HUES48 (cell line): ENCODE measurements around the gene SPSB1.
A peak's percentile ranks its signal among the peaks of the same experiment; 100 is the strongest.

Experiments
- H3K27ac ChIP-seq: one replicate; pipeline ENCODE4 v1.7.0; 2013; ENCODE audit warnings: low read depth, low read length, inconsistent platforms
- H3K27me3 ChIP-seq: 2 replicates; pipeline ENCODE4 v1.6.1; 2013; ENCODE audit warnings: mild to moderate bottlenecking, low read length; ENCODE audit not compliant: control insufficient read depth, insufficient read depth
- H3K36me3 ChIP-seq: 2 replicates; pipeline ENCODE4 v1.6.1; 2013; ENCODE audit warnings: low read length; ENCODE audit not compliant: control insufficient read depth, insufficient read depth
- H3K4me1 ChIP-seq: 2 replicates; pipeline ENCODE4 v1.6.1; 2013; ENCODE audit warnings: mild to moderate bottlenecking, low read length; ENCODE audit not compliant: control insufficient read depth, insufficient read depth
- H3K4me3 ChIP-seq: 2 replicates; pipeline ENCODE4 v1.5.1; 2013; ENCODE audit warnings: mild to moderate bottlenecking, low read depth, low read length
- H3K9ac ChIP-seq: 2 replicates; pipeline ENCODE4 v1.6.1; 2013; ENCODE audit warnings: mild to moderate bottlenecking, low read depth, low read length, moderate library complexity
- H3K9me3 ChIP-seq: 2 replicates; pipeline ENCODE4 v1.6.1; 2013; ENCODE audit warnings: low read length; ENCODE audit not compliant: control insufficient read depth, insufficient read depth

Gene SPSB1

DNA sequence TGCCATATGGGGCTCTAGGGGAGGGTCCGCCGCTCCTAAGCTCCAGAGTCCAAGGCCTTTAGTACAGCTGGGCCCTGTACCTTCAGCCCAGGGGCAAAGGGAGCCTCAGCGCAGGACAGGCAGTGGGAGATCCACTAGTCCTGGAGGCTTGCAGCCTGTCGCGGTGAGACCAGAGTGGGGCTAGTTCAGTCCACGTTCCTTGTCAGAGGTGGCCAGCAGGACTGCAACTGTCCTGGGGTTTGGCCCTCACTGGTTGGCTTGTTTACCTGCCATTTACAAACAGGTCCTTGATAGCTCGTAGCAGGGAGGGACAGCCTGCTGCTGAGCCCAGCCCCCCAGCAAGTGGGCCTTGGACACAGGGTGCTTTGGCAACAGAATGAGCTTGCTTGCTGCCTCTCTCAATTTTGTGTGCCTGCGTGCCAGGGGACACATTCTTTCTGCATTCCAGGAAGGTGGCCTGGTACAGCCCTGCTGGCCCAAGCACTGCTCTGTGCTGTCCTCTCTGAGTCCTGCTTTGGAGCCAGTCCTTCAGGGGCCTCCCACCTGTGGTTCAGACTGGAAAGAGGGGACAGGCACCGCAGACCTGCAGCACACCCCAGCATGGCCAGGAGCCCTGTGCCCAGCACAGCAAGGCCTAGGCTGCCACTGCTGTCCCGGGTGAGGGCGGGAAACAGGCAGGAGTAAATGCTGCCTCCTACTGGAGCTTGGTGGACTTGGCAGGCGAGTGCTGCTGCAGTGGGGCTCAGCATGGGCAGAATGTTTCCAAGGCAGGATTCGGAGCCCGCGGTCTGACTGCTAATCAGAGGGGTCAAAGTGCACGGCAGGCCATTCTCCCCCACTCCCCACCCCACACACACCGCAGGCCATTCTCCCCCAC lies 42.9 kb upstream of the SPSB1 start:
- H3K9me3 ChIP-seq: no peaks in the 10 kb centered on the region
- H3K27ac ChIP-seq: peak overlapping the region; percentile 60
- H3K27me3 ChIP-seq: no peaks in the 10 kb centered on the region
- peaks cover 44% of the 10 kb centered on the region for H3K4me1 ChIP-seq
- no peak overlapping the region for H3K9ac ChIP-seq
- H3K4me3 ChIP-seq: no peak overlapping the region
- H3K36me3 ChIP-seq: no peaks in the 10 kb centered on the region

DNA sequence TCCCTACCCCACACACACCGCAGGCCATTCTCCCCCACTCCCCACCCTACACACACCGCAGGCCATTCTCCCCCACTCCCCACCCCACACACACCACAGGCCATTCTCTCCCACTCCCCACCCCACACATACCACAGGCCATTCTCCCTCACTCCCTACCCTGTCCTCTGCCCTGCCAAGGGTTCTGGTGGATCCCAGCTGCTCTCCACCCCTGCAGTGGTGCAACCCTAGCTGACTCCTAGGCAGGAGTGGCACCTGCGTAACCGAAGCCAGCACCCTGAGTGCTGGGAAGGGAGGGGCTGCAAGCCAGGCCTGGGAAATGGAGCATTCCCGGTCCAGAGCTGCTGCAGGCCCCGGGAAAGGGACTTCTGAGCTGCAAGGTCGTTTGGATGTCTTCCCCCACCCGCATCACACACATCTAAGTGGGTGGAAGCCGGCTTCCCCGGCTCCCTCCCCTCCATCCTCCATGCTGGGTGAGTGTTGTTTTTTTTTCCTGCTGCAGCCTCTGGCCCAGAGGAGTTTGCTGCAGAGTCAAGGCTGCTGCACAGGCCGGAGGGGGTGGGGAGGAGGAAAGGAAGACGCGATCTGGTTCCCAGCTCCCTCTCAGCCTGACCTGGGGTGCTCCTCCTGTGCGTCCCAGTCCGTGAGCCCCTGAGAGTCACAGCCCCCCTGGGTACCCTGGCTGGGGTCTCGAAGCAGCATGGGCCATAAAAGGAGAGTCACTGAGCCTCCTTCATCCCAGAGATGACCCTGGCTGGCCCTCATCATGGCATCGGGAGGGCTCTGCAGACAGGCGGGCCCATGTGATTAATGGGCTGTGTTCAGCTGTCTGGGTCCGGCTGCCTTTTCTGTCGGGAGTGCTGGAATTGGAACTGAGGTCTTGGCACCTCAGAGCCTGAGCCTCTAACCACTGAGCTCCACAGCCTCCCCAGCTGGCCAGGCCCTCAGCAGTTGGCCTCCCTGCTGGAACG lies 42.0 kb upstream of the SPSB1 start:
- Histone ChIP-seq H3K27ac (peak overlapping the region; percentile 18), H3K9ac (no peak overlapping the region), H3K9me3 (no peaks in the 10 kb centered on the region), H3K4me3 (no peak overlapping the region), H3K36me3 (no peaks in the 10 kb centered on the region), H3K27me3 (no peaks in the 10 kb centered on the region), H3K4me1 (peaks cover 44% of the 10 kb centered on the region)

DNA sequence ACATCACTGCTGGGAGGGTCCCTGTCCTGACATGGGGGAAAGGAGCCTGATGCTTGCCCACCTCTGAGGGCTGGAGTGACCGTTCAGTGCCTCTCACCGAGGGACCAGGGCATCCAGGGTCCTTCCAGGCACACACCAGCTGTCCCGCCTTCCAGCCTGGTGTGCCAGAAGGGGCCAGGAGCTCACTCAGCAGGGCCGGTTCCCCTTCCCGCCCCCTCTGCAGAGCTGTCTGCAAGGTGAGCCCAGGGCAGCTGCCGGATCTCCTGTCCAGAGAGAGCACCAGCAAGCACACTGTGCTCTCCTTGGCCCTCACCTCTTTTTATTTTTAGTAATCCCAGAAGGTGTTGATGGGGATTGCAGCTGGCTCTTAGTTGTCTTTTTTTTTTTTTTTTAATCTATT lies 41.2 kb upstream of the SPSB1 start:
- no peak overlapping the region for H3K27ac ChIP-seq

DNA sequence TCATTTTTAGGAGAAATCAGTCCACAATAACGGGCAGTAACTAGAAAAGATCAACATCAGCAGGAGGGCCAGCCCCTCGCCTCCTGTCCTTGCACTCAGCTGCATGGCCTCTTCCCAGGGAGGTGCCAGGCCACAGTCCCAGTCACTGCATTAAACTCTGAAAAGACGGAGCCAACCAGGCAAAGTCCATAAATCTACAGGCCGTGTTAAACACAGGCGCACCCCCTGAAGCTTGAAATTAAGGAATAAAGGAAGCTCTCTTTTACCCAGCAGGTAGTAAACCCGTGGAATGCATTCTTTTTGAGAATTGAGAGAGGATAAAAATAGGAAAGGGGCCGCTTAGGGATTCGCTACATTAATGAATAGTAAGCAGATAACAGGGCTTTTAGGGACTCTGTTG lies 39.7 kb upstream of the SPSB1 start:
- peak overlapping the region; percentile 36; the same call in 1 of the 2 replicates for H3K9ac ChIP-seq
- peak overlapping the region; percentile 86 for H3K27ac ChIP-seq
- no peaks in the 10 kb centered on the region for H3K36me3 ChIP-seq
- H3K4me3 ChIP-seq: peak overlapping the region; percentile 37
- no peaks in the 10 kb centered on the region for H3K27me3 ChIP-seq
- no peaks in the 10 kb centered on the region for H3K9me3 ChIP-seq
- peaks cover 44% of the 10 kb centered on the region for H3K4me1 ChIP-seq

More for the DNA sequence above, 41.2 kb upstream of the SPSB1 start:
- H3K36me3 ChIP-seq: no peaks in the 10 kb centered on the region
- H3K9ac ChIP-seq: no peak overlapping the region
- peaks cover 44% of the 10 kb centered on the region for H3K4me1 ChIP-seq
- H3K27me3 ChIP-seq: no peaks in the 10 kb centered on the region
- no peaks in the 10 kb centered on the region for H3K9me3 ChIP-seq
- H3K4me3 ChIP-seq: no peak overlapping the region

DNA sequence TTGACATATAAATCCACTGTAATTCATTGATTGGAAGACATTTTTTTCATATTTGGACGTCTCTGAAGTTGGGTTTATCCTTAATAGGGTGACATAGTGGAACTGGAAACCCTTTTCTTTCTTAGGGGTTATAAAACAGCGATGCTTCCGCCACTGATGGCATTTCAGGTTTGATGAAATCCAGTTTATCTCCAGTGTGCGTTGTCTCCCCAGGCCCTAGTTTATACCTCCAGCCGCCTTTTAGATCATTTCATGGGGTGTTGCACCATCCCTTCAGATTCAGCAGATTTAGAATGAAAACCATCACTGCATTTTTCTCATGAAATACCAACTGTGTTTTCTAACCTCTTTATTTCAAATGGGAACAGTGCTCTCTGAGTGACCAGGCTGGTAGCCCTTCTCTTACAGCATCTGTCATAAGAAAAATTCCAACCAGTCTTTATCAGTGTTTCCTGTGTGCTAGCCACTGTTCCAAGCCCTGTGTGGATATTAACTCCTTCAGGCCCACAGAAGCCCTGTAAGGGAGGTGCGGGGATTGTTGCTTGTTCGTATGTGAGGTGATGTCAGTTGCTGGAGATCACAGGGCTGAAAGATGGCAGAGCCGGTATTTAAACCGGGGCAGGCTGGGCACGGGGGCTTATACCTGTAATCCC lies 39.1 kb upstream of the SPSB1 start:
- H3K4me1 ChIP-seq: peaks cover 44% of the 10 kb centered on the region

DNA sequence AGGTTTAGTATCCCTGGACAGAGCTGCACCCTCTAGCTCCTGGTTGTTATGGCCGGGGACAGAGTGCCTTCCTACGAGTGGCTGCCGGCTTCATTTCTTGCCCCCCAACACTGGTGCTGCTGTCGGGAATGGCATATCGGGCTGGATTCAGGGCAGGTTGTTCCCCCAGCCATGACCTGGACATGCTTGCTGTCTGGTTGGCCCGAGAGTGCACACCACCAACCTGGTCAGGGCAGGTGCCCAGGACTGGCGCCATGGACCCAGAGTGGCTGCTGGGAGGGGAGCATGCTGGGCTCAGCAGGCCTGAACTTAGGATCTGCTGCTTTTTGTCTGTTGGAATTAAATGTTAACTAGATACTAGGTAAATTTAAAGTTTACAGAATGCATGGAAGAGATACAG lies 36.4 kb upstream of the SPSB1 start:
- Histone ChIP-seq H3K27me3 (no peaks in the 10 kb centered on the region), H3K9ac (no peak overlapping the region), H3K4me3 (no peak overlapping the region), H3K27ac (no peak overlapping the region), H3K9me3 (peaks cover 24% of the 10 kb centered on the region), H3K4me1 (peaks cover 27% of the 10 kb centered on the region), H3K36me3 (no peaks in the 10 kb centered on the region)

More for the DNA sequence above, 39.1 kb upstream of the SPSB1 start:
- Histone ChIP-seq H3K9ac (no peak overlapping the region), H3K9me3 (peaks cover 5% of the 10 kb centered on the region), H3K27ac (peak overlapping the region; percentile 86), H3K4me3 (peak overlapping the region; percentile 37), H3K27me3 (no peaks in the 10 kb centered on the region), H3K36me3 (no peaks in the 10 kb centered on the region)

DNA sequence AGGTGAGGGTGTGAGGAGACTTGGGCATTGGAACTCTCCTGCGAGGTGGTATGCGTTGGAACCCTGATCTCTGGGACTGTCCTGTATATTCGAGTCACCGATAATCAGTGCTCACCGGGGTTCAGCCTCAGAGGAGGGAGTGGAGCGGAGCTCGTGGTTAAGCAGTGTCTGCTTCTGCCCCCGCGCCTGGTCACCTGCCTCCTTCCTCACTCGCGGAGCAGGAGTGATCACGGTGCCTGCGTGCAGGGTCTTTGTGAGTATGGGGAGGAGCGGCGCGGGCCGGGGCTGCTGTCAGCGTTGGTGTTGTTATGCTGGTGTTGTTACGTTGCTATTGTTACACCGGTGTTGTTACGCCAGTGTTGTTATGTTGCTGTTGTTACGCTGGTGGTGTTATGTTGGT lies 34.8 kb upstream of the SPSB1 start:
- Histone ChIP-seq H3K36me3 (no peaks in the 10 kb centered on the region), H3K9me3 (peaks cover 24% of the 10 kb centered on the region), H3K27ac (no peak overlapping the region), H3K4me1 (peaks cover 12% of the 10 kb centered on the region), H3K4me3 (no peak overlapping the region), H3K27me3 (no peaks in the 10 kb centered on the region), H3K9ac (no peak overlapping the region)

DNA sequence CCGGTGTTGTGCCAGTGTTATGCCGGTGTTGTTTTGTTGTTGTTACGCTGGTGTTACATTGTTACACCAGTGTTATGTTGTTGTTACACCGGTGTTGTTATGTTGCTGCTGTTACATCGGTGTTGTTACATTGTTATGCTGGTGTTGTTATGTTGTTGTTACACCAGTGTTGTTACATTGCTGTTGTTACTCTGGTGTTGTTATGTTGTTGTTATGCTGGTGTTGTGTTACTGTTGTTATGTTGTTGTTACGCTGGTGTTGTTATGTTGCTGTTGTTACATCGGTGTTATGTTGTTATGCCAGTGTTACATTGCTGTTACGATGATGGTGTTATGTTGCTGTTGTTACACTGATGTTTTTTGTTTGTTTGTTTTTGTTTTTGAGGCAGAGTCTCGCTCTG lies 34.1 kb upstream of the SPSB1 start:
- H3K4me1 ChIP-seq: peaks cover 4% of the 10 kb centered on the region
- no peak overlapping the region for H3K9ac ChIP-seq
- no peaks in the 10 kb centered on the region for H3K36me3 ChIP-seq
- H3K27me3 ChIP-seq: no peaks in the 10 kb centered on the region
- H3K9me3 ChIP-seq: peaks cover 24% of the 10 kb centered on the region
- no peak overlapping the region for H3K27ac ChIP-seq
- H3K4me3 ChIP-seq: no peak overlapping the region

DNA sequence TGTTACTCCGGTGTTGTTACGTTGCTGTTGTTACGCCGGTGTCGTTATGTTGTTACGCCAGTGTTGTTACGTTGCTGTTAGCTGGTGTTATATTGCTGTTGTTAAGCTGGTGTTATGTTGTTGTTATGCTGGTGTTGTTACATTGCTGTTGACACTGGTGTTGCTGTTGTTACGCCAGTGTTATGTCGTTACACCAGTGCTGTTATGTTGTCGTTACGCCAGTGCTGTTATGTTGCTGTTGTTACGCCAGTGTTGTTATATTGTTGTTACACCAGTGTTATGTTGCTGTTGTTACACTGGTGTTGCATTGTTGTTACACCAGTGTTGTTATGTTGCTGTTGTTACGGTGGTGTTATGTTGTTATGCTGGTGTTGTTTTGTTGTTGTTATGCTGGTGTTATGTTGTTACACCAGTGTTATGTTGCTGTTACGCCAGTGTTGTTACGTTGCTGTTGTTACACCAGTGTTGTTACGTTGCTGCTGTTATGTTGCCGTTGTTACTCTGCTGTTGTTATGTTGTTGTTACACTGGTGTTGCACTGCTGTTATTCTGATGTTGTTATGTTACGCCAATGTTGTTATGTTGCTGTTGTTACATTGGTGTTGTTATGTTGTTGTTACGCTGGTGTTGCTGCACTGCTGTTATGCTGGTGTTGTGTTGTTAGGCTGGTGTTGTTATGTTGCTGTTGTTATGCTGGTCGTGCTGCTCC lies 32.5 kb upstream of the SPSB1 start:
- Histone ChIP-seq H3K4me3 (no peak overlapping the region), H3K4me1 (no peaks in the 10 kb centered on the region), H3K36me3 (no peaks in the 10 kb centered on the region), H3K9ac (no peak overlapping the region), H3K9me3 (peaks cover 24% of the 10 kb centered on the region), H3K27me3 (no peaks in the 10 kb centered on the region), H3K27ac (no peak overlapping the region)

DNA sequence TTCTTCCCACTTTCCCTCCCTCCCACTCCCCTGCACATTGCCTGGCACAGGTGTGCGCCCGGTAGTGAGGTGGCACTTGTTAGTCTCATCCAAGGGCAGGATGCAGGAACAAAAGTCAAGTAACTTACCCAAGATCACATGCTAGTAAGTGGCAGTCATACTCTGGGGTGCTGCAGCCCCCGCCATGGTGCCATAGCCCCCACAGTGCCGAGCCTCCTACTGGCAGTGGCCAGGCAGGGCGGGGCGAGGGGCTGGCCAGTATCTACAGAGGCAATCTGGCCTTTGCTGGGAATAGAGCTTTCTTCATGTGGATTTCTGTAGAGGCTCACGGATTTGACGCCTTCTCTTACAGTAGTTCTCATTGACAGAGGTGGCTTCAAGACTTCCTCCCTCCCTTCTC lies 31.2 kb upstream of the SPSB1 start:
- Histone ChIP-seq H3K27me3 (no peaks in the 10 kb centered on the region), H3K27ac (no peak overlapping the region), H3K4me3 (no peak overlapping the region), H3K9me3 (peaks cover 24% of the 10 kb centered on the region), H3K9ac (no peak overlapping the region), H3K36me3 (no peaks in the 10 kb centered on the region), H3K4me1 (no peaks in the 10 kb centered on the region)
